B cell (primary cell): Measurements from ENCODE around the gene CDK4. TPM values are rescaled to one million over a fixed set of nuclear protein-coding genes. Genes with fewer than 3 reads are reported as not detected.

Experiments used
- ATAC-seq: fragments of 200-7000 bp; cut with Tn5 transposase; one replicate; pipeline ENCODE4 v1.10.0; 2021; ENCODE audit warnings: low read depth, mild to moderate bottlenecking, moderate number of reproducible peaks, moderate library complexity
- CTCF ChIA-PET: fragments of 350-600 bp; sonication (Branson Sonifier 250); formaldehyde crosslinking; loops from one replicate; lab custom pipeline; 2021; ENCODE audit warnings: antibody characterized with exemption, inconsistent platforms; lab: Charles Lee
- POLR2A ChIA-PET: fragments of 350-600 bp; sonication (Branson Sonifier 250); formaldehyde crosslinking; loops from one replicate; lab custom pipeline; 2021; ENCODE audit warnings: antibody characterized with exemption; lab: Charles Lee
- DNase-seq: peaks from one replicate; pipeline ENCODE4 v3.0.0; 2013
- H2AFZ ChIP-seq: 2 replicates; pipeline ENCODE4 v1.6.1; 2012; ENCODE audit warnings: mild to moderate bottlenecking, low read depth, low read length; ENCODE audit not compliant: insufficient read depth, poor library complexity, severe bottlenecking
- H3K27ac ChIP-seq, 2 donors: 1 replicate in 1 of 2; 2 replicates in 1 of 2; pipeline ENCODE4 v1.5.1; 2012 to 2013; ENCODE audit warnings: low read length in 2 of 2, mild to moderate bottlenecking in 2 of 2, moderate library complexity in 1 of 2
- H3K27me3 ChIP-seq, 4 experiments: fragments of 200-600 bp in 1 of 4; sonication (generic) in 1 of 4; replicated peaks in 1 of 4; 1 replicate in 2 of 4; 2 replicates in 2 of 4; pipeline versions ENCODE4 v1.6.1 to v1.7.0; 2013 to 2016; ENCODE audit warnings: low read length in 3 of 4, mild to moderate bottlenecking in 2 of 4, mixed read lengths in 1 of 4, moderate library complexity in 1 of 4; ENCODE audit not compliant: insufficient read depth in 4 of 4, control insufficient read depth in 3 of 4; ENCODE audit errors: control extremely low read depth in 1 of 4
- H3K36me3 ChIP-seq, 2 experiments: replicated peaks in 1 of 2; 1 replicate in 1 of 2; 2 replicates in 1 of 2; pipeline versions ENCODE4 v1.6.1 to v1.7.1; 2013; ENCODE audit warnings: low read length in 1 of 2; ENCODE audit not compliant: insufficient read depth in 2 of 2, control insufficient read depth in 1 of 2; ENCODE audit errors: control extremely low read depth in 1 of 2, extremely low read depth in 1 of 2
- H3K4me1 ChIP-seq, 2 donors: fragments of 200-600 bp in 1 of 2; sonication (generic) in 1 of 2; 1 replicate in 1 of 2; 2 replicates in 1 of 2; pipeline versions ENCODE4 v1.5.1 to v1.6.1; 2013 to 2017; ENCODE audit warnings: low read length in 2 of 2; ENCODE audit not compliant: control insufficient read depth in 2 of 2, insufficient read depth in 2 of 2
- H3K4me2 ChIP-seq: replicated peaks from 2 replicates; pipeline ENCODE3; 2012; ENCODE audit warnings: mild to moderate bottlenecking, low read depth, low read length; ENCODE audit not compliant: poor library complexity, severe bottlenecking
- H3K4me3 ChIP-seq, 5 experiments: fragments of 200-600 bp in 1 of 5; sonication (generic) in 1 of 5; 1 replicate in 3 of 5; 2 replicates in 2 of 5; pipeline versions ENCODE4 v1.5.1 to v1.7.0; 2011 to 2016; ENCODE audit warnings: low read length in 4 of 5, mild to moderate bottlenecking in 4 of 5, low read depth in 2 of 5, control low read depth in 1 of 5, moderate library complexity in 1 of 5; ENCODE audit not compliant: insufficient read depth in 1 of 5; ENCODE audit errors: control extremely low read depth in 1 of 5, extremely low read depth in 1 of 5
- H3K79me2 ChIP-seq: fragments of 200-600 bp; sonication (generic); one replicate; pipeline ENCODE4 v1.6.0; 2016; ENCODE audit warnings: low read length; ENCODE audit not compliant: control insufficient read depth, insufficient read depth
- H3K9ac ChIP-seq: fragments of 200-600 bp; sonication (generic); 2 replicates; pipeline ENCODE4 v1.6.1; 2017; ENCODE audit warnings: mild to moderate bottlenecking, low read length, moderate library complexity
- H3K9me3 ChIP-seq, 3 donors: one replicate each; pipeline versions ENCODE4 v1.6.1 to v1.7.1; 2013; ENCODE audit warnings: low read length in 2 of 3; ENCODE audit not compliant: control insufficient read depth in 2 of 3, insufficient read depth in 1 of 3; ENCODE audit errors: control extremely low read depth in 1 of 3
- H4K20me1 ChIP-seq: 2 replicates; pipeline ENCODE4 v1.6.0; 2012; ENCODE audit warnings: mild to moderate bottlenecking, low read length; ENCODE audit not compliant: insufficient read depth, control insufficient read depth, poor library complexity, severe bottlenecking
- H3K27ac Mint-ChIP-seq: one replicate; pipeline ENCODE4 v1.8.0; 2021; ENCODE audit warnings: mixed read lengths
- H3K27me3 Mint-ChIP-seq: one replicate; pipeline ENCODE4 v1.8.0; 2021; ENCODE audit warnings: mixed read lengths
- H3K4me1 Mint-ChIP-seq: one replicate; pipeline ENCODE4 v1.8.0; 2021; ENCODE audit warnings: mixed read lengths
- H3K4me3 Mint-ChIP-seq: one replicate; pipeline ENCODE4 v1.8.0; 2021; ENCODE audit warnings: mixed read lengths
- H3K9me3 Mint-ChIP-seq: one replicate; pipeline ENCODE4 v1.8.0; 2022; ENCODE audit warnings: mixed read lengths; ENCODE audit not compliant: insufficient read depth
- CTCF ChIP-seq: fragments of 200-600 bp; IDR thresholded peaks from one replicate; pipeline ENCODE4 v1.8.0; 2022; ENCODE audit warnings: antibody characterized with exemption, mild to moderate bottlenecking
- EZH2 ChIP-seq: IDR thresholded peaks from 2 replicates; pipeline ENCODE4 v1.6.1; 2012; ENCODE audit warnings: borderline replicate concordance, low read depth, mild to moderate bottlenecking, moderate library complexity, low read length; ENCODE audit not compliant: insufficient read depth, poor library complexity, severe bottlenecking
- WGBS: methylation state at CpG from one replicate; pipeline ENCODE4 v1.1.5; 2013; ENCODE audit warnings: missing lambda C conversion rate; ENCODE audit not compliant: insufficient coverage; 5-methylcytosine and 5-hydroxymethylcytosine counted together
- intact Hi-C: fragments of 100-400 bp; cut with micrococcal nuclease; formaldehyde crosslinking; loops from one replicate; pipeline ENCODE4 v1.10.0; 2022
- polyA plus RNA-seq: library from polyadenylated mRNA; depleted of rRNA; stranded (reverse); fragments of >200 nt; gene quantifications from 2 replicates; pipeline ENCODE4 v1.2.3, GENCODE V29; 2012
- total RNA-seq, 2 donors: library from RNA; stranded (reverse); fragments of 120-200 nt in 1 of 2; gene quantifications; 1 replicate in 1 of 2; 2 replicates in 1 of 2; pipeline versions ENCODE4 v1.2.3 to v1.2.4, GENCODE V29; 2013 to 2022

Gene CDK4
- total and polyA plus RNA-seq, 2 donors (not counting 1 experiment from before 2014, with no cell fraction given), result 34.8 to 44.6 TPM

- H3K36me3 ChIP-seq, result peaks cover 1 to 41% of the 10 kb centered on the region in 2 experiments
- ATAC-seq (no peak), DNase-seq (no peak)
- intact Hi-C loops, result loop anchor here (5.0 to 10.0 kb wide), 5 partner anchors 74 to 674 kb away; partner anchors contain the start of genes CTDSP2, GLI1, INHBE and MARS1
- no peak overlapping the region for H3K4me3 ChIP-seq
- no peaks in the 10 kb centered on the region for H3K27me3 ChIP-seq
- Mint-ChIP-seq H3K27me3 (peaks cover 5% of the 10 kb centered on the region), H3K4me3 (peak overlapping the region; percentile 1), H3K27ac (no peak overlapping the region), H3K9me3 (no peaks in the 10 kb centered on the region), H3K4me1 (peaks cover 43% of the 10 kb centered on the region)
- no peak overlapping the region for H3K27ac ChIP-seq
- H3K9me3 ChIP-seq, result no peaks in the 10 kb centered on the region
- no peak overlapping the region for H3K4me2 ChIP-seq
- 97% methylated on average over 22 of the region's 25 CpGs for WGBS
- H3K79me2 ChIP-seq, result peaks cover 52% of the 10 kb centered on the region
- H4K20me1 ChIP-seq, result peaks cover 71% of the 10 kb centered on the region
- no peak overlapping the region for H2AFZ ChIP-seq
- ChIA-PET CTCF (interaction anchor here (0.9 to 2.1 kb wide), 7 partner anchors 9 to 146 kb away, joined by 3 to 9 read pairs (median 5); no protein-coding TSS in a partner anchor), POLR2A (interaction anchor here (1.6 kb wide), 1 partner anchor 13 kb away, joined by 5 read pairs; the partner anchor contains the start of genes EEF1AKMT3 and METTL1)
- no peak overlapping the region for H3K9ac ChIP-seq
- TF ChIP-seq EZH2, result no peak
- no peak for TF ChIP-seq CTCF
- H3K4me1 ChIP-seq, result peaks cover 23 to 41% of the 10 kb centered on the region in 2 donors
Observed at GRCh38 chr12:57758552-57759359, 6.6 kb upstream of the CDK4 start.

GRCh38 chr12:57757771-57758170, 5.7 kb upstream of the CDK4 start:
- DNase-seq (no peak), ATAC-seq (no peak)
- H3K9me3 Mint-ChIP-seq, result no peaks in the 10 kb centered on the region
- peak overlapping the region; percentile 67 for H3K27ac Mint-ChIP-seq
- peaks cover 50% of the 10 kb centered on the region for H3K4me1 Mint-ChIP-seq
- 100% methylated on average over 3 of the region's 4 CpGs for WGBS
- Histone ChIP-seq H3K4me1 (peaks cover 32 to 49% of the 10 kb centered on the region in 2 donors), H4K20me1 (peaks cover 63% of the 10 kb centered on the region), H3K9ac (no peak overlapping the region), H2AFZ (no peak overlapping the region), H3K27ac (no peak overlapping the region), H3K79me2 (peaks cover 47% of the 10 kb centered on the region), H3K4me2 (no peak overlapping the region), H3K27me3 (no peaks in the 10 kb centered on the region), H3K9me3 (no peaks in the 10 kb centered on the region), H3K4me3 (no peak overlapping the region), H3K36me3 (peaks cover 1 to 41% of the 10 kb centered on the region in 2 experiments)
- no peaks in the 10 kb centered on the region for H3K27me3 Mint-ChIP-seq
- ChIA-PET POLR2A (no interaction called here), CTCF (interaction anchor here (2.3 kb wide), 1 partner anchor 9 kb away, joined by 37 read pairs; the partner anchor contains the start of gene CYP27B1)
- TF ChIP-seq CTCF, result no peak
- no peak for TF ChIP-seq EZH2
- H3K4me3 Mint-ChIP-seq, result no peak overlapping the region
- intact Hi-C loops, result loop anchor here (5.0 to 10.0 kb wide), 5 partner anchors 75 to 673 kb away; partner anchors contain the start of genes CTDSP2, GLI1, INHBE and MARS1
